Fibroblast of upper back skin (primary cell): ENCODE measurements around the gene PLEKHA1.
A peak's percentile ranks its signal among the peaks of the same experiment; 100 is the strongest.

Experiments used
- DNase-seq: peaks from one replicate; pipeline ENCODE4 v3.0.0-alpha.2; 2013

Gene PLEKHA1

DNA sequence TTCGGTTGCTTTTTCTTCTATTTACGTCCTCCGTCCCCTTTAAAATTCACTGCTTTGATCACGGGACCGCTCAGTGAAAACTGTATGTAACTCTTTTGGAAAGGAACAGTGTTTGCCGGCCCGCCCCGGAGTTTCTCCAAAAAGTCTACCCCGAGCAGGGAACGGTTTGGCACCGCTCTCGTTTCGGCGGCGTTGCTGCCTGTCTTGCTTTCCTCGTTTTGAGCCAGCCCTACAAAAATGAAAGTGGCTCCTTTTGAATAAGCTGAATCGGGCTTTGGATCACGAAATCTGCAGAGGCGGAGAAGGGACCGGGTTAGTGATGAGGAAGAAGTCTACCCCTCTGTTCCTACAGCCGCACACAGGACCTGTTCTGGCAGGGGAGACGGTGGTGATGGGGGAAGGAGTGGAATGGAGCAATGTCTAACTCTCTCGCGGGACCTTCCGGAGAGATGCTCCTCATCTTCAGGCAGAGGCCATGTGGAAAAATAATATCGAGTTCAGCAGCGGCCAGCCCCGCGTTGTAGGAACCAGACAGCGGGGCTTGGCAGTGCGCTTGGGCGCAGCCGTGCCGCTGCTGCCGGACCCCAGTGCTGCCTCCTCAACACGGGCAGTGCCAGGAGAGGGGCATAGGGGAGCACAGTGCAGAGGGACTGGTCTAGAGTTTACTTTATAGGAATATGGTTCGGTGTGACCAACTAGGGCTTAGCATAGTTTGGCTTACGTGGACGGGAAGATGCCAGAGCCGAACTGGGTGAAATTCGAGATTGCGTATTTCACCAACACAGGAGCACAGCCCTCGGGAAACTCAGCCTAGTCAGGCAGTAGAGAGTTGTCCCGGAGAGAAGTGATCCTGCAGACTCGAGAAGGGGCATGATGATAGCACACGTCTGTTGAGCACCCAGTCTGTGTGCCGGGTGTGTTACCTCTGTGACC, 88.3 kb downstream of the PLEKHA1 start:
- peak; percentile 47 for DNase-seq

DNA sequence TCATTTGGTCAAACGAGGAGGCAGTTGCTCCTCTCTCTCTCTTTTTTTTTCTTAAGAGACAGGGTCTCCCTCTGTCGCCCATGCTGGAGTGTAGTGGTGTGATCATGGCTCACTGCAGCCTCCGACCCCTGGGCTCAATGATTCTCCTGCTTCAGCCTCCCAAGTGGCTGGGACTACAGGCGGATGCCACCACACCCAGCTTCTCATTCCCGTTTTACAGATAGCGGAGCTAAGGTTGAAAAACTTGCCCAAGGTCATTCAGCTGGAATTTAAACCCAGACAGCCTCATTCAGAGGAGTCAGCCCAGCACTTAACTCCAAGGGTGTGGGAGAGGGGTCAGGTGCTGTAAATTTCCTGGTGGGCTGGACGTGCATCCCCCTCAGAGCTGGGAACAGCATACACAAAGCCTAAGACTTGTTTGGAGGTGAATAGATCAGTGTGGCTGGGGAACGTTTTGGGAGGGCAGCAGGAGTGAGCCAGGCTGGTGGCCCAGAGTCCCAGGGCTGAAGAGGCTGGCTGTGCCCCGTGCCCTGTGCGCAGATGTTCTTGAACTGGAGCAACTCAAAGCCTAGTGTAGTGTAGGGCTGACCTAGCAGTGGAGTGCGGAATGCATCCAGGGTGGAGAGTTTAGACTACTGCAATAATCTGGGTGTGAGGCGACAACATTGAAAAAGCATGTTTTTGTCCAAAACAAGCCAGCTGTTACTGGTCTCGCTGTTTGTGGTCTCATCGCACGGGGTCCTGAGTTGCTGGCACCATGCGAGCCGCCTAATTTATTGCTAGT, 89.2 kb downstream of the PLEKHA1 start:
- DNase-seq: no peak

DNA sequence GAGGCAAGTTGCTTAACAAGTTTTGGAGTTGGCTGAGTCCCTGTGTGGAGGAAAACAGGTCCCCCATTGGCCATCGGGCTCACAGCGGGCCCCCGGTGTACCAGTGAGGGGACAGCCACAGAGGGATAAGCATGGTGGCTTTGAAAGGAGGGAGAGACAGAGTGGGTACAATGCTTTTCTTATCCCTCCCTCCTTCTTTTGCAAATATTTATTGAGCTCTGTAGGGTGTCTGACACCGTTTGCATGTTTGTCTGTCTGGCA, 89.7 kb downstream of the PLEKHA1 start:
- DNase-seq: no peak

DNA sequence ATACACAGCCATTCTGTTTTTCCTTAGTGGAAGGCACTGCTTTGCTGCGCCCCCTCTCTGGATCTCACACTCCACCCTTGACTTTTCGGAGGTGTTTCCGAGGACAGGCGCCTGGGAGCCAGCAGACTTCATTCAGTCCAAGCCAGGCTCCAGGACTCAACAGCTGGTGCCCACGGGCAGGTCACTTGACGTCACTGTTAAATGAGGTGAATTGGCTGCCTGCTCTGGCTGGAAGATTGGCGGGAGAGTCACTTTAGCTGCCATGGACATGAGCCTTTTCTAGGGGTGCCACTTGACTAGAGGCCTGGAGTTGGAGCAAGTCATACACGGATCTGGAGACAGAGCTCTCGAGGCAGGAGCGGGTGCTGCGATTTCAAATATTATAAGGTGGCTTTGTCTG, 90.1 kb downstream of the PLEKHA1 start:
- DNase-seq: no peak

DNA sequence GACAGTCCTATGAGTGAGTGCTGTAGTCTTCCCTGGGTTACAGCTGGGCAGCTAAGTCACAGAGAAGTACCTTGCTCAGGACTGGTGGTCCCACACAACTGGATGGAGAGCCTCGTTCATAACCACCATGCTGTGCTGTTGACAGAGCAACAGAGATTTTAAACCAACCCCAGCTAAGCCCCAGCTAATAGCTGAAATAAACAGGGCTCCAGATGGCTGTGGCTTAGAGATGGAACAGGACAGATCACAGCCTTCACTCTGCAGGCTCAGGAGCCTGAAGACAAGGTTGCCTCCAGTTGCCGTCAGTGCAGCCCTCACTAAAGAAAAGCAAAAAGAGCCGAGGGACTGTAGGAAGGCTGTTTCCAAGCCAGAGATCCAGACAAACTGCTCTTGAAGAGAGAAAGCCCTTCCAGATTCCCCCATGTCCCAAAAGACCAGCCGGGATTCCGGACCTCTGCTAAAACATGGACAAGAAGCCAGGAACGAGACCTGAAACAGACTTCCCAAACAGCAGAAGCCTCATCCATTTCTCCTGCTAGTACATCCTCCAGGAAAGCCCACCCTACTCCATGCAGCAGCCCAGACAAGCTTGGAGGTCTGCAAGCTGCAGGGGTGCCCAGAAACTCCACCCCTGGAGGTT, 91.0 kb downstream of the PLEKHA1 start:
- DNase-seq: no peak

DNA sequence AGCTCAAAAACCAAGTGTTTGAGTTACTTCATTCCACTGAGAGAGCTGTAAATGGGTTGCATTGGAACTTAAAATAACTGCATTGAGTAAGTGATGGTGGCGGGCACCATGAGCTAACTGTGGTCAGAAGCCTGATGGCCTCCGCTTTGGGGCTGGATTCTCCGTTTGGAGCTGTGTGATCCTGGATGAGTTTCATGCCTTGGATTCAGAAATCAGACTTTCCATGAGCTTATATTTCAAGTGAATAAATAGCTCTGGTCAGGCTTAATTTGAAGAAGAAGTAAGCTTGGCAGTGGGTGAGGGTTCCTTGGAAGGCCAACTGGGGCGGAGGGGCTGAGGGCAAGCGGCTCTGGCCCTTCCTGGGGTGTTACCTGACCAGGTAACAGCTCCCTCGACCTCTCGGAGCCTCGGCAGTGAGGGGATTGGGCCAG, 92.5 kb downstream of the PLEKHA1 start:
- no peak for DNase-seq

DNA sequence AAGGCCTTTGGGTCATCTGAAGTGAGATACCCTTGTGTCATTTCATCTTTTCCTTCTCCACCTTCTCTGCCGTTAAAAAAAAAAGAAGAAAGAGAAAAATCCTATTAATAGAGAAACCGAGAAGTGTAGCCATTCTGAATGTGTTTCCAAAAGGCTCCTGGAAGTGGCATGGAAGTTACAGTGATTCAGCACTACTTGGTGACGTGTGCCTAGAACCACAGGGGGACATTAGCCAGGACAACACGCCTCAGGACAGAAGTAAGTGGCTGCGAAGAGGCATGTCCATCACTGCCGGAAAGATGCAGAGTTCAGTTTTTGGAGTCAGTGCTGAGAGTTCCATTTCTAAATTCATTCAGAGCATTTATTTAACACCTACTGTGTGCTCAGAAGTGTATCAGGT, 93.2 kb downstream of the PLEKHA1 start:
- DNase-seq: no peak

DNA sequence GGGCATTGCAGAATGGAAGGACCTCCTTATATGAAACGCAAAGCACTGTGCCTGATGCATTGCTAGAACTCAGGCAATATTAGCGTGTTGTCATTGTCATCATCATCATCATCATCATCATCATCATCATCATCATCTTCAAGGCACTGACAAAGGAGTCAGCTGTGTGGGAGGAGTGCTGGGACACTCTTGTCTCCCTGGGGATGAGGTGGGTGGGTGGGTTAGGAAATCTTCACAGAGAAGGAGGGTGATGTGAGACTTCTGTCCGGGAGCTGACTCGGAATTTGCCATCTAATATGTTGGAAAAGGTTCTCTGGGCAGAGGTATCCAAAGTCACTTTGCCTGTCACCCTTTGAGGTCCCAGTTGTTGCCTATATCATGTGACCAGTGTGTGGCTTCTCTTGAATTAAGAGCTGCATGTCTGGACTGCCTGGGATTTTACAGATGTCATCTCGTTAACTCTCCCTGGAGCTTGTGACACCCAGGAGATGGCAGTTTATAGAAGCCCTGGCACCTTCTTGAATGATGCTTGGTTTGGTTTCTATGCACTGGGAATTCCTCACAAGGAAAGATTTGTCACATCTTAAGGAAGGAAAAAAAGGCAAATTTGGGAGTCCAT, 93.9 kb downstream of the PLEKHA1 start:
- DNase-seq: no peak

DNA sequence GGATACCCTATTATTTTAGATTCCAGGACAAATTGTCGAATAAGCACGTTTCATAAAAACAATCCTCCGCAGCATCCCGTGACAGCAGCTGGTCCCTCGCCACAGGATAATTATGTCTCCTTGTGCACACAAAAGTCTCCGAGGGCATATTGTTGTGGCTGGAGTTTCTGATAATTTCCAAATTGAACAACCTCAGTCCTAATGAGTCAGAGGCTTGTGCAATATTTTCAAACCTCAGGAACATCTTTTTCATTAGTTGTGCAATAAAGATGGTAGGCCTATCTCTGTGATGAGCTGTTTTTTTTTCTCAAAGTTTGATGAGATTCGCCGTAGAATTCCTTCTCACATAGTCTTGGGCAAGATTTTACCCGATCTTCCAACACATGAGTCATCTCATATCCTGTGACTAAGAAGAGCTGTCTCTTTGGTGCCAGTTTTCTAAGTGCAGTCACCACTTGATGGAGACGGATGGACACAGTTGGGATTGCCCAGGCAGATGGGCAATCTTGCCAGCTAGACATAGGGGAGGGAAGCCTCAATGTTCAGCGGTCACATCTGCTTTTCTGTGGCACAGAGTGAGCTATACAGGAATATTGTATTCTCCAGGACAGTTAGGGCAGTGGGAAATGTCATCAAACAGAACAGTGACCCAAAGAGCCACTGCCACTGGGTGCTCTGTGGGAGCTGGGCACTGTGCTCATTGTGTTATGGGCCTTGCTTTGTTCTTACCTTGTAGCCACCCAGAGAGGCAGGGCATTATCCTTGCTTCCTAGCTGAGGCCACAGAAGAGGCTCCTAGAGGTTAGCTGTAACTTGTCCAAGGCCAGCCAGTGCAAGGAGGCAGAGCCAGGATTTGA, 94.6 kb downstream of the PLEKHA1 start:
- DNase-seq: peak; percentile 98

DNA sequence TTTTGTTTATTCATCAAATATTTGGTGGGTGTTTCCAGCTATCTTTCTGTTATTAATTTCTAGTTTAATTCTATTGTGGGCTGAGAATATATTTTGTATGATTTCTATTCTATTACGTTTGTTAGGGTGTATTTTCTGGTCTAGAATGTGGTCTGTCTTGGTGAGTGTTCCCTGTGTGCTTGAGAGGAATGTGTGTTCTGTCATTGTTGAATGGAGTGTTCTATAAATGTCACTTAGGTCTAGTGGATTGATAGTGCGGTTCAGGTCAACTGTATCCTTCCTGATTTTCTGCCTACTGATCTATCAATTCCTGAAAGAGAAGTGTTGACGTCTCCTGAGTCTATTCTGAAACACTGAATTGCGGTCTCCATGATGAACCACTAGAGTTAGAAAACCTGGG, 95.3 kb downstream of the PLEKHA1 start:
- DNase-seq: no peak

DNA sequence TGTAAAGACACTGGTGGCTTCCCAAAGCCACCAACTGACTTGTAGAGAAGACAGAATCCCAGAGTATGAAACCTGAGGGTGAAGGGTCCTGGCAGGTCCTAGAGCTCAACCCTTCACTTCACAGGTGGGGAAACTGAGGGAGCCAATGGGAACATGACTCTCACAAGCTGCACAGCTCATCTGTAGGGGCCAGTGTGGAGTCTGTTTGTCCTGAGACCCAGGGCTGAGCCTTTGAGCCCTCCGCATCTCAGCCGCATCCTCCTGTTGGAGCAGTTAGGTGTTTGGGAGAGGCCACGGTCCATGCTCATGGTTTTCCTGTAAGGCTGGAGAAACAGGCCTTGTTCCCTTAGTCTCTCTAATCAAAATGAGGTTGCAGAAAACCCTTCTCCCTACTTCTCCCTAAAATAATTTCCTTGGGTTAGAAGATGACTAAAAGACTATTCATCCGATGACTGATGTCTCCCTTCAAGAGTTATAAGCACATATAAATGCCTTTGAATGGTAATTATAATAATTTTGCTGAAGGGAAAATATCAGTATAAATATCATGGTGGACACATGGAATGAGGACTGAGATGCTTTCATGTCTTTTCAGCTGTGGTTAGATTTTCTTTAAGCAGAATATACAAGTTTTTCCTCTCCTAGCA, 97.1 kb downstream of the PLEKHA1 start:
- DNase-seq: peak; percentile 59

DNA sequence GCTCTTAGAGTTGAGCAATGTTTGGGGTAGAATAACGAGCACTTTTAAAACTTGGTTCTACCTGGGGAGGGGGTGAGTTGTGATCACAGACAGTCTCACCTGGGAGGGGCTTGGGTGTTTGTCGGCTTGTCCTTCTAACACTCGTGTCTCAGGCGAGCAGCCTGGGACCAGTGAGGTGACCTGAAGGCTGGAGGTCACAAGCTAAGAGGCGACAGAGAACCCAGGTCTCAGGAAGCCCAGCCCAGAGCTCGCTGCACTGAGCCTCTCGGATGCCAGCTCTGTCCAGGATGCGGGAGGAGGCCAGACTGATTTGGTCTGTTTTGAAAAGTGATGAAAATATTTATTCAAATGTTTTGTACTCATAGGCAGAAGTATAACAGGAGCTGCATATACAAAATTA, 98.6 kb downstream of the PLEKHA1 start:
- no peak for DNase-seq

DNA sequence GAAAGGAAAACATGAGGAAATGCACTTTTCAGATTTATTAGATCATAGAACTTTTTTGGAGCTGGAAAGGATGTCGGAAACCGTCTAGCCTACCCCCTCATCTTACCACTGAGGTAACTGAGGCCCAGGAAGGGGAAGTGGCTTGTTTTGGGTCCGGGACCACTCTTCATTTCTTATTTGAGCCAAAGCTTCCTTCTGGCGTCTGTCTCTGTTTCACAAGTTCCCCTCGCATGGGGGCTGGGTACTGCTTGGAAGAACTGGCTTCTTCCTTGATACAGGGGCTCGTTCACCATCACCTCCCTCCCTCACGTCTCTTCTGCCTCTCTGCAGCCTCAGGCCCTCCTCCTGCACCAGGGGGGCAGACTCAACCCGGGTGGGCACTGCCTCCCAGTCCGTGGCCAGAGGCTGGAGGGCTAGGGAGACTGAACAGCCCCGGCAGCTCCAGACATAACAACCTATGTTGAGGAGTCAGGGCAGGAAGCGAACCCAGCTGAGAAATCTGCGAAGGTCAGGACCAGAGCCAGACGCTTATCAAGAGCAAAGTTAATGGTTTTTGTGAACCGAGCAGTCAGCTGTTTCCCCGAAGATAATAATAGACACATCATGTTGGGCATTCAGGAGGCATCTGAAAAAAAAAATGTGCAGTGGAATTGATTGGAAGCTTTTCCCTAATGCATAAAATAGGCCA, 99.8 kb downstream of the PLEKHA1 start:
- no peak for DNase-seq

DNA sequence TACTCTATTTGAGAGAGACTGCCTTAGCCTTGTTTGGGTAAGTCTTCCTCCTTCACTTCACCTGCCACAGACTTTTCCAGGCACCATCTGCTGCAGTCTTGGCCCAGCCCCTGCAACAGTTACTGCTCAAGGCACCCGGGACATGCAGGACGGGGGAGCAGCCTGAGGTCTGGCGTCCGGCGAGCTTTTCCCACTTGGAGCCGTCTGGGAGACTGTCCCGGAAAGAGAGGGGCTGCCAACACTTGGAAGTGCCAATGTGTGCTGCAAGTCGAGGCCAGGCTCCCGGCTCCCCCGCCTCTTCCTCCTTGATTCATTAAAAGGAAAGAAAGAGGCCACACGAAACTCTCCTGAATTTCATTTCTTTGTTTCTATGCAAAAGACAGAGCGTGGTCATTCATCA, 100.6 kb downstream of the PLEKHA1 start:
- no peak for DNase-seq

DNA sequence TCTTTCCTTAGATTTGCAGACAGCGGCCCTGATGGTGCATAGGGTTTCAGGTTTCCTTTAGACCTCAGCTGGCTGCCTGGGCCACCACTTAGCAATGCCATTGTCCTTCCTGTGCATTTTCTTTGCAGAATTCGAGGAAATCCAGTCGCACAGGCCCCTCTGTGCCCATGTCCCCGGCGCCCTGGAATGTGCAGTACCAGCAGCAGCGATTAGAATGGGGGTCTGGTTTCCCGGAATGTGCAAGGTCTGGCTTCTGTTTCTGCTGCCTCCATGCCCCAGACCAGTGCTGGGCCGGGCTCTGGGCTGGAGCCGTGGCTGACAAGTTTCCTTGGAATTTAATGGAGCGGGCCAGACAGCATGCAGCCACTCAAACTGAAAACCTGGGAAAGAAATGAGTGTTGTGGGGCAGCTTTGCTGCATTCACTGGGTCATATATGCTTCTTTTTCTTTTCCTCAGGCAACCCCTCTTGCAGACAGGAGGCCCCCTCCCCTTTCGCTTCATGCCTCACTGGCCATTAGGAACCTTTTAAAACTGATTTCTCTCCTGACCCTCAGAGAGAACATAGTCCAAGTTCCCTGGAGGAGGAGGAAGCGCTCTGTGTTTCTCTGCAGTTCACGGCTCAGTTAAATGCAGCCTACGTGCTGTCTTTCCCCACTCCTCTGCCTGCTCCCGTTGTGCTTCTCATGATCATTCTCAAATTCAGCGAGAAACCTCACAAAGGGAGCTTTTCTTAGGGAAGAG, 101.3 kb downstream of the PLEKHA1 start:
- no peak for DNase-seq

DNA sequence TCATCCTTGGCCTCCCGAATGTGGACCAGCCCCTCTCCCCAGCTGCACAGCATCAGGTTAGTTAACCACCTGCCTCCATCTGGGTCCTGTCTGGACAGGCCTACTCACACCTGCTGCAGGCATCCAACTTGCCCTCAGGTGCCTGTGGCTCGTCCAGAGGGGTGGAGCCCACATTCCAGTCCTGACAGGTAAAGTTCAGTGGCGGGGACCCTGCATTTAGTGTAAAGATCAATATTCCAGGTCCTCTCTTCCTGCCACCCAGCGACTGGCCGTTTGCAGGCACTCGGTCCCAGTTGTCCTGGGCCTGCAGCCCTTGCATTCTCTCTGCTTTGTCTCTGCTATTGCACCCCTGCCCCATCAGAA, 101.8 kb downstream of the PLEKHA1 start:
- DNase-seq: no peak

DNA sequence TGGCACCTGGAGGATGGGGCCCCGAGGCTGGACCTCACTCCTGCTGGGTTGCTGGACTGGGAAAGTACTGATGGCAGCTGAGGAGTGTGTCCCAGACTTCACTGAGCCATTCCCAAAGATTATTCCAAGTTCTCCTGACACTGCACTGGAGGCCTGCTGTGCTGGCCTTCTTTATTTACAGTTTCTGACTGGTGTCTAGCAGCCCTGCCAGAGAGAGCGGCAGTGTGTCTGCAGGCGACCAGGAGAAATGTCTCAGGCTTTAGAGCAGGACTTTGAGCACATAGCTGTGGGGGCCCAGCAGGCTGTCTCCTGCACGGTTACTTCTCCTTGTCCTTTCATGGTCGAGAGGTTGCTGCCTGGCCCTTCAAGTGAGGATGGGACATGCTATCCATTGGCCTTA, 102.9 kb downstream of the PLEKHA1 start:
- no peak for DNase-seq

DNA sequence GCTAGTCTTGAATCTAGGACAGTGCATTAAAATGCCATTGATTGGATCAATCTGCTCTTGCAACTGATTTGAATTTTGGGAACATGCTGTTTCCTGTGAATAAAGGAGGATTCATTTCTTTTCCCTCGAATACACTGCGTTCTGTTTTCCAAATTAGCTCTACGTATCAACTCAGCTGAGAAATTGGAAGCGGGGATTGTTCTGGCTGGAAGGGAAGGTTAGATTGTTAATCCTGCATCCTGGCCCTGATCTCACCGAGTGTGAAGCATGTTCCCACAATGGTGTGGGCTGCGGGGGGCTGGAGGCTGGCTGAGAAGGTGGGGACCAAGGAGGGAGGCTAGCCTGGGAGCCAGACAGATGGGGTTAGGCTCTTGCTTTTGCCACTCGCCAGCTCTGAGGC, 104.5 kb downstream of the PLEKHA1 start:
- no peak for DNase-seq

DNA sequence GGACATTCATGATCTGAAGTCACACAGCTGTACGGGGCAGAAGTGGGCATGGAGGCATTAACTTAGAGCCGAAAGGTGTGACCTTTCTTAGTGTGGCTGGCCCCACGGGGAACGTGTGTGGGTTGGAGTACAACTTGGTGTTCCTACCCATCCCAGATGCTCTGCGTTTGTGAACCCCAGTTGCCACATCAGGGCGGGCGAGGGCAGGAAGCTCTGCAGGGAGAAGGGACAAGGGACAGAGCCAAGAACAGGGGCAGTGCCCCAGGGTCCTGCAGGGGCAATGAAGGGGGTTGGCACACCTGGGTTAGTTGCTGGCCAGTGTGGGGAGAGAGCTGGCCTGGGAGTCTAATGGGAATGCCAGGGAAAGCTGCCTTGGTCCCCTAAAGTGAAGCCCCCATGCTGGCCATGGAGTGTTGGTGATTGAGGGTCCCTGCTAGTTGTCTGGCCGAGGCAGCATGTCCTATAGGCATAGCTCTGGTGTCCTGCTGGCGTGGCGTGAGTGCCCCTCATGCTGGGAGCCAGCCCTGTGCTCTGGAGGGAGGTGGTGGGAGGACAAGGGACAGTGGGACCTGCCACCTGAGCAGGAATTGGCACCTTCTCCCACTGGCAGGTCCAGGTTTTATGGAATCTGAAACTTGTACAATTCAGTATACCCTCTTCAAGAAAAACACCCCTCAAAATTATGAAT, 105.8 kb downstream of the PLEKHA1 start:
- DNase-seq: no peak
